ENCODE data around the gene CD248. TPM values are rescaled to one million over a fixed set of nuclear protein-coding genes. Genes with fewer than 3 reads are reported as not detected.
"Not testable (repeated sequence)": the region's sequence is repeated elsewhere in the genome, so short reads cannot be mapped to it uniquely, and the experiment has no call there.

The CD248 gene
- total RNA-seq, 4 donors from 2014 or later: 4.6 to 24.8 (median 6.6) TPM

GRCh38 chr11:66279092-66279734 is 37.6 kb downstream of the CD248 start:
- no peak for DNase-seq
- H3K4me3 ChIP-seq (replicated peaks in 1 of 3): no peak overlapping the region
- H3K4me1 ChIP-seq: peaks cover 4 to 14% of the 10 kb centered on the region in 2 donors
- peaks cover 18 to 22% of the 10 kb centered on the region in 2 donors for H3K36me3 ChIP-seq
- no peaks in the 10 kb centered on the region for H3K9me3 ChIP-seq
- intact Hi-C loops (cut with DNase I): no loop called here
- no peak for TF ChIP-seq POLR2A (IDR thresholded peaks at IDR 0.05)
- no peak for TF ChIP-seq CTCF (IDR thresholded peaks at IDR 0.05)
- H3K27me3 ChIP-seq: no peaks in the 10 kb centered on the region
- H3K27ac ChIP-seq: no peak overlapping the region
- WGBS, 2 donors: 67 to 73% methylated on average over 15 of the region's 15 CpGs

DNA sequence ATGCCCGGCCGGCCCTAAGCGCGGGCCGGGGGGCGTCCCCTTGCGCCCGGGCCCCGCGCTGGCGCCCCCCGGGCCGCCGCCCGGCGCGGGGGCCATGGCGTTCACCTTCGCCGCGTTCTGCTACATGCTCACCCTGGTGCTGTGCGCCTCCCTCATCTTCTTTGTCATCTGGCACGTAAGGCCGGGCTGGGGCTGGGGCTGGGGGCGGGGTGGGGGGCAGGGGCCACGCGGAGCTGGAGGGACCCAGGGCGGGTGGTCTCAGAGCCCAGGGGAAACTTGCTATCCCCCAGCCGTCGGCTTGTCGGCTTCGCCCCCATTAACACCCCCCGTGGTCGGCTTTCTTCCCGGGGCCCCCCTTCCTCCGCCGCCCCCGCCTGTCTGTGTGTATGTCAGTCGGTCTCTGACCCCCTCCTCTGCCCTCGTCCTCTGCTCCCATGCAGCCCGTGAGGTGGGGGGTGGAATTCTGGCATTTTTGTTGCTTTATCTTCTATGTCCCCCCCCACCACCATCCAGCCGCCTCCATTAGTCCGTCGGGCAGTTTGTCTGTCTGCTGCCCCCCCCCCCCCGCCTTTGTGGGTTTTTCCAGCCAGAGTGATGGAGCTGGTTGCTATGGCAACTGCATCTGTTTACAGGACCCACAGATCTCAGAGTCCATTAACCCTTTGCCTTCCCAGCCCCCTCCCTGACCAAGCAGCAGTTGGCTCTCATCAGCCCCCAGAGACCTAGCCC is 38.3 kb downstream of the CD248 start:
- H3K27ac ChIP-seq: no peak overlapping the region
- intact Hi-C loops (cut with DNase I): no loop called here
- 5 to 8% methylated on average over 17 of the region's 45 CpGs for WGBS, 2 donors
- H3K4me1 ChIP-seq: peaks cover 4 to 14% of the 10 kb centered on the region in 2 donors
- no peak for TF ChIP-seq POLR2A (IDR thresholded peaks at IDR 0.05)
- TF ChIP-seq CTCF (IDR thresholded peaks at IDR 0.05): no peak
- no peak for DNase-seq
- H3K9me3 ChIP-seq: no peaks in the 10 kb centered on the region
- H3K4me3 ChIP-seq (replicated peaks in 1 of 3): no peak overlapping the region
- peaks cover 24 to 28% of the 10 kb centered on the region in 2 donors for H3K36me3 ChIP-seq
- H3K27me3 ChIP-seq: no peaks in the 10 kb centered on the region

DNA sequence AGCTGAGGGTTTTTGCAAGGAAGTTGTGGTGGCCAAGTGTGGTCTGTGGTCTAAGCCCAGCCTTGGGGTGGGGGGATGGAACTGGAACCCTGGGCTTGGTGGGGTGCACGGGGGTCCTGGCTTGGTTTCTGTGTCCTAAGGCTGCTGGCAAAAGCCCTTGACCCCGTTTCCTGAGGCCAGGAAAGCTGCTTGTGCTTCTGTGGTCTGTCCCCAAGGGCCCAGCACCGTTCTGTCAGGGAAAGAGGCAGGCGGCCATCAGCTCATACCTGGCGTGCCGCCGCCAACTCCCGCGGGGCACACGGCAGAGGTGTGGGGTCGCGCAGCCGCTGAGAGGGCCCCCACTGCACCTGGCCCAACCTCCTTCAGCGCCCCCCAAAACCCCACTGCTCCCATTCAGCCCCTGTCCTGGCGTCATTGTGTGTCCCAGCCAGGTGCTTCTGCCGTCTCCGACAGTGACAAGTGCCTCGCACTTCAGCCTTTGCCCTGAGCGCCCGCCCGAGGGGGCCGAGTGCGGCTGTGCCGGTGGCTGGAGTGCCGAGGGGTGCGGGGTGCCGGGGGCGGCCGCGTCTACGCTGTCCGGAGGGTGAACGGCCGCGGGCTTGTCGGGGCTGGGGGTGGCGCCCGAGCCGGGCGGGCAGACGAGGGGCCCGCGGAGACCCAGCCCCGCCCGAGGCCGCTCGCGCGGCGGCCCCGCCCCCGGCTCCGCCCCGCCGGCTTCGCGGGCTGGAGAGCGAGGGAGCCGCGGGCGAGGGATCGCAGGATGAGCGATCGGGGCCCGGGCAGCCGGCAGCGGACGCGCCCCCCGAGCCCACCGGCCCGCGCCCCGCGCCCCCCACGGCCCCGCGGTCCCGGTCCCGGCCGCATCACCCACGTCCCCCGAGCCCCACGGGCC is 39.1 kb downstream of the CD248 start, which contains the start of gene CNIH2:
TSS of gene CNIH2 (plus strand) at position 705 of the 892 bp plus-strand sequence. CDS start 282 bp downstream, outside the sequence.
- DNase-seq: peak; percentile 44 to 51
- intact Hi-C loops (cut with DNase I): no loop called here
- Histone ChIP-seq H3K9me3 (no peaks in the 10 kb centered on the region), H3K4me3 (replicated peaks in 1 of 3) (peak within 1 kb of the TSS in 1 of 3 donors; percentile 11), H3K36me3 (peaks cover 33 to 37% of the 10 kb centered on the region in 2 donors), H3K27me3 (no peaks in the 10 kb centered on the region), H3K4me1 (peaks cover 4 to 13% of the 10 kb centered on the region in 2 donors), H3K27ac (no peak within 1 kb of the TSS)
- 11 to 13% methylated on average over 11 to 13 of the region's 84 CpGs for WGBS, 2 donors
- TF ChIP-seq CTCF (IDR thresholded peaks at IDR 0.05) (no peak), POLR2A (IDR thresholded peaks at IDR 0.05) (peak in 1 of 2 donors; percentile 18)

GRCh38 chr11:66277064-66277463 is 39.8 kb downstream of the CD248 start:
- H3K9me3 ChIP-seq; DNase-seq; H3K4me3 ChIP-seq (replicated peaks in 1 of 3); H3K27me3 ChIP-seq; H3K27ac ChIP-seq; intact Hi-C loops (cut with DNase I): not testable (repeated sequence)
- Histone ChIP-seq H3K36me3 (peaks cover 39 to 43% of the 10 kb centered on the region in 2 donors), H3K4me1 (peaks cover 4 to 10% of the 10 kb centered on the region in 2 donors)
- WGBS, 2 donors: 77 to 83% methylated on average over 4 of the region's 4 CpGs

DNA sequence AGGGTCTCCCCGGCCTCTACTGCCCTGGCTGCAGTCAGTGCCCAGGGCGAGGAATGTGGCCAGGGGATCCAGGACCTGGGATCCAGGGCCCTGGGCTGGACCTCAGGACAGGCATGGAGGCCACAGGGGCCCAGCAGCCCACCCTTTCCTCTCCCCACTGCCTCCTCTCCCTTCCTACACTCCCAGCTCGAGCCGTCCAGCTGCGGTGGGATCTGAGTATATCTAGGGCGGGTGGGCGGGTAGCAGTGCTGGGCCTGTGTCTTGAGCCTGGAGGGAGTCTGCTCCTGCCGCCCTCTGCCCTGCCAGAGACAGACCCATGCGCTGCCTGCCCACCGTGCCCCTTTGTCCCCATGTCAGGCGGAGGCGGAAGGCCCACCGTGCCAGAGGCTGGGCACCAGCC is 40.2 kb downstream of the CD248 start:
- H3K4me3 ChIP-seq (replicated peaks in 1 of 3); intact Hi-C loops (cut with DNase I); DNase-seq; H3K27me3 ChIP-seq; H3K9me3 ChIP-seq; H3K27ac ChIP-seq: not testable (repeated sequence)
- Histone ChIP-seq H3K36me3 (peaks cover 44 to 47% of the 10 kb centered on the region in 2 donors), H3K4me1 (peaks cover 4 to 10% of the 10 kb centered on the region in 2 donors)
- WGBS, 2 donors: 85 to 95% methylated on average over 9 to 11 of the region's 13 CpGs
